ENCODE results near the gene CDC20.
A peak's percentile ranks its signal among the peaks of the same experiment; 100 is the strongest.
"Not testable (repeated sequence)": the region's sequence is repeated elsewhere in the genome, so short reads cannot be mapped to it uniquely, and the experiment has no call there.

The CDC20 gene

GRCh38 chr1:43383449-43383848 is 24.7 kb downstream of the CDC20 start:
- no peak for DNase-seq (ENCODE audit: low read depth)

- no peak for DNase-seq (ENCODE audit: low read depth)
These were observed 27.9 kb downstream of the CDC20 start for GRCh38 chr1:43386676-43387075.

- DNase-seq (ENCODE audit: low read depth) = peak; percentile 54
These were observed 29.3 kb downstream of the CDC20 start for GRCh38 chr1:43387976-43388599.

GRCh38 chr1:43388613-43389012 is 29.8 kb downstream of the CDC20 start:
- DNase-seq (ENCODE audit: low read depth) = no peak

GRCh38 chr1:43389326-43390313 is 30.8 kb downstream of the CDC20 start, which contains the start of the genes MED8 and SZT2:
Gene MED8 (minus strand): TSS chr1:43389800. CDS start chr1:43389764, 36 bp downstream.
Gene SZT2 (plus strand): TSS chr1:43389899. CDS start chr1:43389969, 70 bp downstream.
- DNase-seq (ENCODE audit: low read depth) = peak; percentile 92

- no peak for DNase-seq (ENCODE audit: low read depth)
These were observed 33.9 kb downstream of the CDC20 start for GRCh38 chr1:43392702-43393101.

- no peak for DNase-seq (ENCODE audit: low read depth)
These were observed 36.7 kb downstream of the CDC20 start for GRCh38 chr1:43395523-43395922.

- DNase-seq (ENCODE audit: low read depth) = no peak
These were observed 37.3 kb downstream of the CDC20 start for GRCh38 chr1:43396059-43396458.

GRCh38 chr1:43398227-43398626 is 39.4 kb downstream of the CDC20 start:
- no peak for DNase-seq (ENCODE audit: low read depth)

GRCh38 chr1:43400441-43400840 is 41.7 kb downstream of the CDC20 start:
- not testable (repeated sequence) for DNase-seq (ENCODE audit: low read depth)

GRCh38 chr1:43402089-43402865 is 43.5 kb downstream of the CDC20 start:
- no peak for DNase-seq (ENCODE audit: low read depth)

- no peak for DNase-seq (ENCODE audit: low read depth)
These were observed 45.6 kb downstream of the CDC20 start for GRCh38 chr1:43404353-43404752.

GRCh38 chr1:43405219-43405875 is 46.6 kb downstream of the CDC20 start:
- DNase-seq (ENCODE audit: low read depth) = no peak

GRCh38 chr1:43405876-43406234 is 47.1 kb downstream of the CDC20 start:
- no peak for DNase-seq (ENCODE audit: low read depth)

GRCh38 chr1:43410571-43410970 is 51.8 kb downstream of the CDC20 start:
- DNase-seq (ENCODE audit: low read depth) = no peak
